ENCODE results near the gene C4orf51. TPM values are rescaled to one million over a fixed set of nuclear protein-coding genes. Genes with fewer than 3 reads are reported as not detected.

C4orf51 gene
- total and polyA plus RNA-seq, 2 donors from 2014 or later: not detected

DNA sequence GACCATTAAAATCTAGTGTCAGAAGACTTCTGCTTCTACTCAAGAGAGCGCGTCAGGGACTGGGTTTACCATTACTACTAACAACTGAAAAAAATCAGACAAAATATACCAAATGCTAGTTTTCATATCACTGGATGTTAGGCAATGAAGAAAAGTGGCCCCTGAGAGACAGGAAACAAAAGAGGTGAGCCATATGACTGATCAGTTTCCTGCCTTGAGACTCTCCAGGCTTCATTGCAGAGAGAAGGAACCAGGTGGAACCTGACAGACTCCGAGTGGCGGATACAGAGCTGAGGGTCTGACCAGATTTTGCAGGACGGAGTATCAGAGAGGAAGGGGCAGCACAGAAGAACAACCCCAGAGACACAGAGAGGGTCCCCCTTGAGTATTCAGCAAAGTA is 86.3 kb downstream of the C4orf51 start:
- Histone ChIP-seq H3K9ac (ENCODE audit: low read length in 3 of 3) (no peak overlapping the region), H3K36me3 (ENCODE audit: control insufficient read depth in 2 of 3, insufficient read depth in 3 of 3, low read length in 3 of 3) (peaks cover 9 to 20% (median 11%) of the 10 kb centered on the region in 3 donors)
- intact Hi-C loops (cut with DNase I): no loop called here

DNA sequence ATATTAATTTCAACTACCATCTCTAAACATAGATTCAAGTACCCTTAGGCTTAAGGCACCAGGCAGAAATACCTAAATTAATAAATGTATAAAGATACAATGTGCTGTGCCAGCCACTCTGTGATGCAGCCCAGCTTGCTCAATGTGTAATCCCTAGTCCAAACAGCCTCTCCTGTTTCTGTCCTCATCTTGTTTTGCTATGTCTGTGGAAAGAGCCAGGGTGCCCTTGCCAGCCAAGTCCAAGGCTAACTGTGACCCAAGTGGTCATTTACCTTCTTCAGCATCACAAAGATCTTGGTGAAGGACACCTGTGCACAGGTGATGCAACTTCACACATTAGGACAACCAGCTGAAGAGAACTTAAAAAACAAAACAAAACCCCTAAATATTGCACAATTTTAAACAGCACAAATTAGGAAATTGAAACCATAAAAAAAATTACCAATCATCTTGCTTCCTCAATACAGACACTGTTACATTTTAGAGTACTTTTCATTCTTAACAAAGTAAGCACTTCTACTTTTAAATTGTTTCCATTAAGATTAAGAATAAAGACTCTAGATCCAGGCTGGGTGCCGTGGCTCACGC is 89.6 kb downstream of the C4orf51 start:
- TF ChIP-seq, protein P1, sequence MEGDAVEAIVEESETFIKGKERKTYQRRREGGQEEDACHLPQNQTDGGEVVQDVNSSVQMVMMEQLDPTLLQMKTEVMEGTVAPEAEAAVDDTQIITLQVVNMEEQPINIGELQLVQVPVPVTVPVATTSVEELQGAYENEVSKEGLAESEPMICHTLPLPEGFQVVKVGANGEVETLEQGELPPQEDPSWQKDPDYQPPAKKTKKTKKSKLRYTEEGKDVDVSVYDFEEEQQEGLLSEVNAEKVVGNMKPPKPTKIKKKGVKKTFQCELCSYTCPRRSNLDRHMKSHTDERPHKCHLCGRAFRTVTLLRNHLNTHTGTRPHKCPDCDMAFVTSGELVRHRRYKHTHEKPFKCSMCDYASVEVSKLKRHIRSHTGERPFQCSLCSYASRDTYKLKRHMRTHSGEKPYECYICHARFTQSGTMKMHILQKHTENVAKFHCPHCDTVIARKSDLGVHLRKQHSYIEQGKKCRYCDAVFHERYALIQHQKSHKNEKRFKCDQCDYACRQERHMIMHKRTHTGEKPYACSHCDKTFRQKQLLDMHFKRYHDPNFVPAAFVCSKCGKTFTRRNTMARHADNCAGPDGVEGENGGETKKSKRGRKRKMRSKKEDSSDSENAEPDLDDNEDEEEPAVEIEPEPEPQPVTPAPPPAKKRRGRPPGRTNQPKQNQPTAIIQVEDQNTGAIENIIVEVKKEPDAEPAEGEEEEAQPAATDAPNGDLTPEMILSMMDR (IDR thresholded peaks at IDR 0.05; ENCODE audit: borderline replicate concordance, extremely low read depth, insufficient read depth): no peak
- DNase-seq: no peak
- FAIRE-seq: no peak
- no peaks in the 10 kb centered on the region for H3K27me3 ChIP-seq (ENCODE audit: control insufficient read depth, insufficient read depth, low read length)
- H3K36me3 ChIP-seq (ENCODE audit: control insufficient read depth in 2 of 3, insufficient read depth in 3 of 3, low read length in 3 of 3): peaks cover 12 to 27% (median 20%) of the 10 kb centered on the region in 3 donors
- H3K9me3 ChIP-seq (ENCODE audit: control insufficient read depth in 2 of 3, insufficient read depth in 1 of 3, low read length in 3 of 3): no peaks in the 10 kb centered on the region
- intact Hi-C loops (cut with DNase I): no loop called here
- no peak overlapping the region for H3K4me3 ChIP-seq (ENCODE audit: low read length in 3 of 3)
- no peak overlapping the region for H3K27ac ChIP-seq (ENCODE audit: low read depth in 2 of 2, low read length in 2 of 2)
- H3K4me1 ChIP-seq (ENCODE audit: control insufficient read depth in 2 of 3, insufficient read depth in 2 of 3, low read depth in 1 of 3, low read length in 3 of 3): no peaks in the 10 kb centered on the region
- no peak overlapping the region for H3K9ac ChIP-seq (ENCODE audit: low read length in 3 of 3)

More for the DNA sequence above, 86.3 kb downstream of the C4orf51 start:
- Histone ChIP-seq H3K27ac (ENCODE audit: low read depth in 2 of 2, low read length in 2 of 2) (no peak overlapping the region), H3K27me3 (ENCODE audit: control insufficient read depth, insufficient read depth, low read length) (no peaks in the 10 kb centered on the region), H3K4me1 (ENCODE audit: control insufficient read depth in 2 of 3, insufficient read depth in 2 of 3, low read depth in 1 of 3, low read length in 3 of 3) (no peaks in the 10 kb centered on the region), H3K9me3 (ENCODE audit: control insufficient read depth in 2 of 3, insufficient read depth in 1 of 3, low read length in 3 of 3) (no peaks in the 10 kb centered on the region), H3K4me3 (ENCODE audit: low read length in 3 of 3) (no peak overlapping the region)
- DNase-seq (no peak), FAIRE-seq (no peak)
- TF ChIP-seq, protein P1 (IDR thresholded peaks at IDR 0.05; ENCODE audit: borderline replicate concordance, extremely low read depth, insufficient read depth): no peak

DNA sequence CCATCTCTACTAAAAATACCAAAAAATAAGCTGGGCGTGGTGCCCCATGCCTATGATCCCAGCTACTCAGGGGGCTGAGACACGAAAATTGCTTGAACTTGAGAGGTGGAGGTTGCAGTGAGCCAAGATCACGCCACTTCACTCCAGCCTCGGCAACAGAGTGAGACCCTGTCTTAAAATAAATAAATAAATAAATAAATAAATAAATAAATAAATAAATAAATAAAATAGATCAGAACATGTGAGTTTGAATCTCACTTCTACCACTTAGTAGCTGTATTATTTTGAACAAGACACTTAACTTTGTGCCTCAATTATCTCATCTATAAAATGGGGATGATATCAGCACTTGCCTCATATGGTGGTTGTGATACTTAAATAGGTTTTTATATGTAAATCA is 90.2 kb downstream of the C4orf51 start:
- Histone ChIP-seq H3K9ac (ENCODE audit: low read length in 3 of 3) (no peak overlapping the region), H3K9me3 (ENCODE audit: control insufficient read depth in 2 of 3, insufficient read depth in 1 of 3, low read length in 3 of 3) (no peaks in the 10 kb centered on the region), H3K4me1 (ENCODE audit: control insufficient read depth in 2 of 3, insufficient read depth in 2 of 3, low read depth in 1 of 3, low read length in 3 of 3) (no peaks in the 10 kb centered on the region), H3K27me3 (ENCODE audit: control insufficient read depth, insufficient read depth, low read length) (no peaks in the 10 kb centered on the region), H3K4me3 (ENCODE audit: low read length in 3 of 3) (no peak overlapping the region), H3K36me3 (ENCODE audit: control insufficient read depth in 2 of 3, insufficient read depth in 3 of 3, low read length in 3 of 3) (peaks cover 11 to 23% (median 23%) of the 10 kb centered on the region in 3 donors), H3K27ac (ENCODE audit: low read depth in 2 of 2, low read length in 2 of 2) (no peak overlapping the region)
- FAIRE-seq: no peak
- TF ChIP-seq, protein P1 (IDR thresholded peaks at IDR 0.05; ENCODE audit: borderline replicate concordance, extremely low read depth, insufficient read depth): no peak
- no peak for DNase-seq
- intact Hi-C loops (cut with DNase I): no loop called here

DNA sequence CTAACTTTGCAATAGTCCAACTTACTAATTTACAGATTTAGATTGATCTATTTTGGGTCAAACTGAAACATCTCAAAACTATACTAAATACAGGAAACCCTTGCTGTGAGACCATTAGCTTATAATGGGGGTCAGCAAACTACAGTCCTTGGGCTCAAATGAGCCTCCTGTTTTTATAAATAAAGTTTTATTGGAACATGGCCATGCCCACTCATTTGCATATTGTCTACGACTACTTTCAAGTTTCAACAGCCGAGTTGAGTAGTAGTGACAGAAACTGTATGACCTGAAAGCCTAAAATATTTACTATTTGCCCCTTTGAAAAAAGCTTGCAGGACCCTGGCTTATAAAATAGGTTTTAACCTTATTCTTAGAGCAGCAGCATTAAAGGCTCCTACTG is 92.4 kb downstream of the C4orf51 start:
- Histone ChIP-seq H3K4me3 (ENCODE audit: low read length in 3 of 3) (no peak overlapping the region), H3K27me3 (ENCODE audit: control insufficient read depth, insufficient read depth, low read length) (no peaks in the 10 kb centered on the region), H3K27ac (ENCODE audit: low read depth in 2 of 2, low read length in 2 of 2) (no peak overlapping the region), H3K4me1 (ENCODE audit: control insufficient read depth in 2 of 3, insufficient read depth in 2 of 3, low read depth in 1 of 3, low read length in 3 of 3) (no peaks in the 10 kb centered on the region), H3K9ac (ENCODE audit: low read length in 3 of 3) (no peak overlapping the region), H3K9me3 (ENCODE audit: control insufficient read depth in 2 of 3, insufficient read depth in 1 of 3, low read length in 3 of 3) (no peaks in the 10 kb centered on the region), H3K36me3 (ENCODE audit: control insufficient read depth in 2 of 3, insufficient read depth in 3 of 3, low read length in 3 of 3) (peaks cover 6 to 27% (median 26%) of the 10 kb centered on the region in 3 donors)
- TF ChIP-seq, protein P1 (IDR thresholded peaks at IDR 0.05; ENCODE audit: borderline replicate concordance, extremely low read depth, insufficient read depth): no peak
- DNase-seq (no peak), FAIRE-seq (no peak)
- intact Hi-C loops (cut with DNase I): no loop called here
